ENCODE results near the gene BYSL.
"Not testable (repeated sequence)": the region's sequence is repeated elsewhere in the genome, so short reads cannot be mapped to it uniquely, and the experiment has no call there.

BYSL gene

GRCh38 chr6:41942067-41942851 lies 21.0 kb downstream of the BYSL start:
- DNase-seq, result no peak

GRCh38 chr6:41942882-41943281 lies 21.6 kb downstream of the BYSL start:
- not testable (repeated sequence) for DNase-seq

DNA sequence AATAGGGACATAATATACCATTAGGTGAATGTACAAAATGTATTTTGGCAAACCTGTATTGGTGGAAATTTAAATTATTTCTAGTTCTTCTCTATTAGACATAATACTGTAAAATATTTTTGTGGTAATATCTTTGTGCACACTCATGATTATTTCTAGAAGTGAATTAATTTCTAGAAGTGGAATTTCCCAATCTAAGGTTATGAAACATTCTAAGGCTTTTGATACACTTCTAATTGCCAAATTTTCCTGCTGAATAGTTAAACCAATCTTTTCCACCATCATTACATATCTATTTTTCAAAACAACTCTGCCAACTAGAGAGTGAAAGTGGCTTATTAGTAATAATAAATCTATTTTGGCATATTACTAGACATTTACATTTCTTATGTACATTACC lies 22.2 kb downstream of the BYSL start:
- DNase-seq, result no peak

DNA sequence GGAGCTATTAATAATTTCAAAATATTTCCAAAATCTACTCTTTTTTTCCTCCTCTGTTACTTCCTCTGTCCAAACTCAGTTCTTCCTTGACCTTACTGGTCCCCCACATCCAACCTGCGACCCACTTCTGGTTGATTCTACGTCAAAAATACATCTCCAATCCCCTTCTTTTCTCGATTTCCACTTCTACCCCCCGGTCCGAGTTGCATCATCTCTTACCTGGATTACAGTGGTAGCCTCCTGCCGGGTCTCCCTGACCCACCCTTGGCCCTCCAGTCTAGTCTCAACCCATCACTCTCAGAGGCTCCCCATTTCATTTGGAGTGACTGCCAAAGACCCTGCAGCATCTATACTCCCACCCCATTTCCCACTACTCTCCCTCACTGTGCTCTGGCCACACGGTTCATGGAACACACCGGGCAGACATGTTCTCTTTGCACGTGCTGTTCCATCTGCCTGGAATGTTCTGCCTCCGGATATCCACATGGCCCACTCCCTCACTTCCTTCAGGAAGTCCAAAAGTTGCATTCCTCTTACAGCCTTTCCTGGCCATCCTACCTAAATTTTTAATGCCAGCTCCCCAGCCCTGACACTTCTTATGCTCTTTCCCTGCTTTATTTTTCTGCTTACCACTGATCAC lies 26.4 kb downstream of the BYSL start:
- DNase-seq, result no peak

DNA sequence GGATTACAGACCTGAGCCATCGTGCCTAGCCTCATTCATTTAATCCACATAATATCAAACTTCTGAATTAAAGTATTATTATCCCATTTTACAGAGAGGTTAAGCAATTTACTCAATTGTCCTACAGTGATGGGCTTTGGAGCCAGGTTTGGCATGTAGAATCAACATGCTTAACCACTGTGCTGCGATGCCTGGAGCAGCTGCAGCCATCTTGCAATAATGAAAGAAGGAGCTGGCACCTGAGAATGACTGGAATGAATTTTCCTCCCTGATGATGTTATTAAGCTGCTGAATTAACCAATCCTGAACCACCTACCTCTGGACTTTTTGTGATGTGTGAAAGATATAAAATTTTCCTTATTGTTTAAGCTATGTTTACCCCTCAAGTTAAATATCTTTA lies 33.4 kb downstream of the BYSL start:
- no peak for DNase-seq

DNA sequence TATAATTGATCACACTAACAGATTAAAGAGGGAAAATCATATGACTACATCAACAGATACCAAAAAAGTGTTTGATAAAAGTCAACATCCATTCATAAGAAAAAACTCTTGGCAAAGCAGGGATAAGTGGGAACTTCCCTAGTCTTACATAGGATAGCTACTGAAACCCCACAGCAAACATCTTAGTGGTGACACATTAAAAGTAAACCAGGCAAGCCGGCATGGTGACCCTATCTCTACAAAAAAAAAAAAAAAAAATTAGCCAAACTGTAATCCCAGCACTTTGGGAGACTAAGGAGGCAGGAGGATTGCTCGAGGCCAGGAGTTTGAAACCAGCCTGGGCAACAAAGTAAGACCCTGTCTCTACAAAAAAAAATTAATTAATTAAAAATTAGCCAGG lies 34.1 kb downstream of the BYSL start:
- DNase-seq, result no peak

DNA sequence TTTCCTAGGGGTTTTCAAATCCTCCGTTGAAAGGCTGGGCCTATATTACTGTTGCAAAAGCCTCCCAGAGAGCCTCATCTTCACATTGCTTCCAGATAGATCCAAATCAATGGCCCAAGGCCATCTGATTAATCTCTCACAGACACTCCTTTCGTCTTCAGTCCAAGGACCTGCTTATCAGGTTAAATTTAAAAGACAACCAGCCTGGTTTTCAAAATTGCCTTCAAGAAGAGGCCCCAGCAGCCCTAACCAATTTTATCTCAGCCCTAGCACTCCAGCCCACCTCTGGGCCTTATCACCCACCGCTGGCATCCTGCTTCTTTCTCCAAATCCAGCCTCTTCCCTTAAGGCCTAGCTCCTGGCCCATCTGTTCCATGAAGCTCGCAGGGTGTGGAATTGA lies 35.8 kb downstream of the BYSL start:
- no peak for DNase-seq

- DNase-seq, result no peak
These were observed 36.9 kb downstream of the BYSL start for GRCh38 chr6:41958022-41958856.

DNA sequence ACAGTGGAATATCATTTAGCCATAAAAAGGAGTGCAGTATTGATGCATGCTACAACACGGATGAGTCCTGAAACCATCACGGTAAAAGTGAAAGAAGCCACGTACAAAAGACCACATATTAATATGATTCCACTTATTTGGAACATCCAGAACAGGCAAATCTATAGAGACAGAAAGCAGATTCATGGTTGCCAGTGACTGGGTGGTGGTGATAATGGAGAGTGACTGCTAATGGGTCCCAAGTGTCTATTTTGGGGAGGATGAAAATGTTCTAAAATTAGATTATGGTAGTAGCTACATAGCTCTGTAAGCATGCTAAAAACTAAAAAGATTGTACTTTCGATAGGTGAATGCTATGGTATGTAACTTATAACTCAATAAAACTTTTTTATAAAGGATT lies 38.7 kb downstream of the BYSL start:
- no peak for DNase-seq

DNA sequence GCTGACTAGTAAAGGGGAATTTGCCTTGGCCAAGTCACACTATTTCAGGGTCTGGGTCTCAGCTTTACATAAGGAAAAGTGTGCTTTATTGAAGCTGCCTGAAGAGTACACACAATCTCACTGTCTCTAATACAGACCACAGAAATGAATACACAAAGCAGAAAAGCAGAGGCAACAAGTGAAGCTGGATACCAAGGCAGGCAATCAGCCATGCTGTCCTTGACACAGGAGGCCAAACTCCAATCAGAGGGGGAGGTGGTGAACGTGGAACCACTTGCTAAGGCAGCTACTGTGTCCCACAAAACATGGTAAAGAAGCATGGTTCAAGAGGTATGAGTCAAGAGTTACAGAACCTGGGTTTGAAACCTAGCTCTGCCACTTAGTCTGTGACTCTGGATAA lies 42.1 kb downstream of the BYSL start:
- no peak for DNase-seq

DNA sequence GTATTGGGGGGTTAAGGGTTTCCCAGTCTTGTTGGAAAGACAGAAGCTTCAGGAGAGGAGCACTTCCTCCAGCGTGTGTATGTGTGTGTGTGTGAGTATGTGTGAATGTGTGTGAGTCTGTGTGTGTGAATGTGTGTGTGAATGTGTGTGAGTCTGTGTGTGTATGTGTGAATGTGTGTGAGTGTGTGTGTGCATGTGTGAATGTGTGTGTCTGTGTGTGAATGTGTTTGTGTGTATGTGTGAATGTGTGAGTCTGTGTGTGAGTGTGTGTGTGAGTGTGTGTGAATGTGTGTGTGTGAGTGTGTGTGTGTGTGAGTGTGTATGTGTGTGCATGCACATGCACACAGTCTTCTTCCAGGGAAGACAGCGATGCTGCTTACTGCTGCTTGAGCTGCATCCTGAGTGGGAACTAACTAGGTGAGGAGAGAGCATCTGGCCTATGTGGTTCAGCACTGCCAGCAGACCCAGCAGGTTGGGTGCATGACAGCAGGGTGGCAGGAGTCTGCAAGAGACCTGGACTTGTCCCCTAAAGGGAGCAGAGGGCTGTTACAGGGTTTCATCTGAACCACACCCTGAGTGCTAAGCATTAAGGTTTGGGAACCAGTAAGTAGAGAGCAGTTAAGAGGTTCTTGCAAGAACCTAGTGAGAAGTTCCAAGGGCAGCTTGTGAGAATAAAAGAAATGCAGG lies 43.0 kb downstream of the BYSL start:
- DNase-seq, result no peak

- DNase-seq, result no peak
These were observed 44.3 kb downstream of the BYSL start for GRCh38 chr6:41965429-41966213.

DNA sequence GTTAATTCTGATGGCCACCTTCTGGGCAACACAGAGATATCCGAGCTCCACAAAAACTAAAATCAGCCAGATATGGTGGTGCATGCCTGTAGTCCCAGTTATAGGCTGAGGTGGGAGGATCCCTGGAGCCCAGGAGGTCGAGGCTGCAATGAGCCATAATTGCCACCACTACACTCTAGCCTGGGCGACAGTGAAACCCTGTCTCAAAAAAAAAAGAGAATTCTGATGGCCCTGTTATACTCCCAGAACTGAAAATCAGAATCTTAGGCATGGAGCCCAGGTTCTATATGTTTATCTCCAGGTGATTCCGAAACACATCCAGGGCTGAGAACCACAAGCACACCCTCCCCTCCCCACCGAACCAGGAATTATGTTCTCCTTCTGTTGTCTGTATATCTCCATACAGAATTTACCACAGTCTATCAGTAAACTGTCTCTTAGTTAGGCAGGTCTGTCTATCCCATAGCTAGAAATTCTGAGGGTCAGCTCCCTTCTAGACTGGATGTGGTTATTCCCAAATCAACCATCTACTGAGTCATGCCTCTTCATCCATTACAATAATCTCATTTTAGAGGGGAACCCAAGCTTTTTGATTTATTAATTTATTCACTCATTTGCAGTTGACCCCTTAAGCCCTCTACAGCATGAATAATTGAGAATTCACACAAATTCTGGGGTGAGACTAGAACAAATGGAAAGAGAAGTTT lies 45.1 kb downstream of the BYSL start:
- no peak for DNase-seq

DNA sequence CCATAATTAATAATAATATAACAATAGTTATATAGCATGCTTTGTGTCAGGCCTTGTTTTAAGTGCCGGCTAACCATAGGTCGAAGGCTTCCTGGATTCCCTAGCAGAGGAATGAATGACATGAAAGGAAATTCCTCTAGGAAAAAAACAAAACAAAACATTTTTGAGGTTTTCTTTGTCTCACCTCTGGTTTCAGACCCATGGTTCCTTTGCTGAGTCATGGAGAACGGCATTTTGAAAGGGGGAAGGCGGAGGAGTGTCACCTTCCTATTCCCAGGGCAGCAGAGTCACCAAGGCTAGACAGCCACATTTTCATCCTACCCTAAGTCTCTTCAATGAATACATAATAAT lies 45.6 kb downstream of the BYSL start:
- DNase-seq, result no peak

- DNase-seq, result no peak
These were observed 46.3 kb downstream of the BYSL start for GRCh38 chr6:41967312-41968287.

GRCh38 chr6:41970436-41970846 lies 49.1 kb downstream of the BYSL start:
- no peak for DNase-seq

DNA sequence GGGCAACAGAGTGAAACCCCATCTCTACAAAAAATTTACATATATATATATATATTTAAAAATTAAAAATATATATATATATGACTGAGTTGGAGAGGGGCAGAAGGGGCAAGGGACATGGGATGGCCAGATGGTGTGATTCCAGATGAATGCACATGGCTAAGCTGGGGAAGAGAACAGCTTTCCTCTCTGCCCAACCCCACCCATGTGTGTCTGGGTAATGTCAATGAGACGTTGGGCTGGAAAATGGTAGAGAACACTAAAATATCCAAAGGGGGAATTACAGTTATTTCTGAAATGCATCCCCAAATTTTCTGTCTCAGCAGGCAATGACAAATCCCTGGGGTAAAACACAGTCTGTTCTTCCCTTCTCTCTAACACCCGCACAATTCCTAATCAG lies 51.5 kb downstream of the BYSL start:
- DNase-seq, result no peak

DNA sequence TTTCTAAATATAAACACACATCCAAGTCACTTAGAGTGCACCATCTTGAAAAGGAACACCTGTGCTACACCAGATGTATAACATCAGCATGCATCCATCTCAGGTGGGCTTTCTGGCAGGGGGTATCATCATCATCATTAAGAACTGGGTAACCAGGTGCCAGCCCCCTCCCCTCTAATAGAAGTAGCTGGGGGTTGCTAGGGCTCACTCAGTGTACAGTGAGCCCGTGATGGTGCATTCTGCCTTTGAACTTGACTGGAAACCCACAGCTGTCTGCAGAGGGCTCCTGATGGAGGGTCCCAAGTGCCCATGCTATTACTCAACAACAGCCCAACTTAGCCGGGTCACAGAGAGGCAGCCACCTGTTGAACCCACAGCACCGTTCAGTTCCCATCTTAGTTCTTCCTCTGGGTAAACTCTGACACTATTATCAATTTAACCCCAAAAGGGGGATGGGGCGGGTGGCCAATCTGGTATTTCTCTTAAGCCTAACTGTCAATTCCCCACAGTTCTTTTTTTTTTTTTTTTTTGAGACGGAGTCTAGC lies 53.1 kb downstream of the BYSL start:
- DNase-seq, result no peak

DNA sequence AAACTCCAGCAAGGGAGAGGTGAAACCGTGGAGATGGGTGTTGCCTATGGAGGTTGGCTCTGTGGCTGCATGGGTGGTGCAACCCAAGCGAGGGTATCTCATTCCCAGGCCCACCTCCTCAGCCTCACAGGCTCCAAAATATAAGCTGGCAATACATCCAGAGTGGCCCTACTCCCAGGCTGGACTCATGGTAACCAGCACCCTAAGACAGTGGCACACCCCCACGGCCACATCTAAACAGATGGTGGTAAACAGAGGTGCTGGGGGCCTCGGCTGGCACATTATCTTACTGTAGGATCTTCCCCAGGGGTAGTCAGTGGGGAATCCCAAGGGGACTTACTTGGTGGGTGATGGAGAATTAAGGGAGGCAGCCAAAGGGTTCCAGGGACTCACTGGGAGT lies 54.0 kb downstream of the BYSL start:
- no peak for DNase-seq

- no peak for DNase-seq
These were observed 55.6 kb downstream of the BYSL start for GRCh38 chr6:41976794-41977484.
